ENCODE measurements around the gene PRRC2C.
"Not testable (repeated sequence)": the region's sequence is repeated elsewhere in the genome, so short reads cannot be mapped to it uniquely, and the experiment has no call there.

The PRRC2C gene

GRCh38 chr1:171583591-171584201 is 98.4 kb downstream of the PRRC2C start:
- no peak for DNase-seq (ENCODE audit: low read depth)

- DNase-seq (ENCODE audit: low read depth) = no peak
Observed at GRCh38 chr1:171585715-171586114, 100.4 kb downstream of the PRRC2C start.

GRCh38 chr1:171588230-171588629 is 102.9 kb downstream of the PRRC2C start:
- DNase-seq (ENCODE audit: low read depth) = no peak

- DNase-seq (ENCODE audit: low read depth) = no peak
Observed at GRCh38 chr1:171590022-171590421, 104.7 kb downstream of the PRRC2C start.

- DNase-seq (ENCODE audit: low read depth) = no peak
Observed at GRCh38 chr1:171595324-171595723, 110.0 kb downstream of the PRRC2C start.

- no peak for DNase-seq (ENCODE audit: low read depth)
Observed at GRCh38 chr1:171596119-171596518, 110.8 kb downstream of the PRRC2C start.

GRCh38 chr1:171596705-171597104 is 111.4 kb downstream of the PRRC2C start:
- no peak for DNase-seq (ENCODE audit: low read depth)

- DNase-seq (ENCODE audit: low read depth) = no peak
Observed at GRCh38 chr1:171597203-171597602, 111.9 kb downstream of the PRRC2C start.

GRCh38 chr1:171600310-171600709 is 115.0 kb downstream of the PRRC2C start:
- not testable (repeated sequence) for DNase-seq (ENCODE audit: low read depth)

GRCh38 chr1:171600862-171601261 is 115.5 kb downstream of the PRRC2C start:
- DNase-seq (ENCODE audit: low read depth) = no peak

- not testable (repeated sequence) for DNase-seq (ENCODE audit: low read depth)
Observed at GRCh38 chr1:171603042-171603441, 117.7 kb downstream of the PRRC2C start.

- DNase-seq (ENCODE audit: low read depth) = no peak
Observed at GRCh38 chr1:171606402-171606941, 121.1 kb downstream of the PRRC2C start.

GRCh38 chr1:171610385-171610784 is 125.1 kb downstream of the PRRC2C start:
- DNase-seq (ENCODE audit: low read depth) = no peak

- no peak for DNase-seq (ENCODE audit: low read depth)
Observed at GRCh38 chr1:171611306-171611705, 126.0 kb downstream of the PRRC2C start.

GRCh38 chr1:171613282-171613681 is 128.0 kb downstream of the PRRC2C start:
- no peak for DNase-seq (ENCODE audit: low read depth)

GRCh38 chr1:171615122-171615906 is 130.0 kb downstream of the PRRC2C start:
- DNase-seq (ENCODE audit: low read depth) = not testable (repeated sequence)

- no peak for DNase-seq (ENCODE audit: low read depth)
Observed at GRCh38 chr1:171616586-171616985, 131.3 kb downstream of the PRRC2C start.

GRCh38 chr1:171622152-171622462 is 136.8 kb downstream of the PRRC2C start, which contains the start of gene MYOCOS:
MYOCOS (plus strand) TSS chr1:171622243; CDS start chr1:171623884, 1,641 bp downstream.
- no peak for DNase-seq (ENCODE audit: low read depth)

GRCh38 chr1:171623651-171624331 is 138.5 kb downstream of the PRRC2C start:
- DNase-seq (ENCODE audit: low read depth) = no peak

GRCh38 chr1:171625225-171625624 is 139.9 kb downstream of the PRRC2C start:
- DNase-seq (ENCODE audit: low read depth) = no peak

GRCh38 chr1:171627020-171627419 is 141.7 kb downstream of the PRRC2C start:
- no peak for DNase-seq (ENCODE audit: low read depth)

GRCh38 chr1:171628225-171628624 is 142.9 kb downstream of the PRRC2C start:
- DNase-seq (ENCODE audit: low read depth) = no peak

GRCh38 chr1:171635661-171636060 is 150.3 kb downstream of the PRRC2C start:
- DNase-seq (ENCODE audit: low read depth) = no peak

Data from activated T-helper 9 cell treated with anti-CD3 and anti-CD28 coated beads, Interleukin-2, amount 50 U/mL, for 16 hours (primary cell).